Pancreas (tissue), 10 donors: Measurements from ENCODE around the gene ACTG1. TPM values are rescaled to one million over a fixed set of nuclear protein-coding genes. Genes with fewer than 3 reads are reported as not detected.

Source experiments
- ATAC-seq, 4 donors: fragments of 200-7000 bp; cut with Tn5 transposase; one replicate each; pipeline versions ENCODE4 v1.8.0 to v1.9.1; 2020; ENCODE audit warnings: mild to moderate bottlenecking in 4 of 4, moderate library complexity in 4 of 4
- DNase-seq, 6 donors: peaks; one replicate each; pipeline ENCODE4 v3.0.0-alpha.2; 2020
- FAIRE-seq: peaks from 2 replicates; lab custom pipeline; 2012; peaks lifted over from hg19 to GRCh38; lab: Jason Lieb, UNC
- H3K27ac ChIP-seq, 4 donors: fragments of 200-600 bp; sonication (generic); 1 replicate in 3 of 4; 2 replicates in 1 of 4; pipeline versions ENCODE4 v1.5.0 to v1.8.0; 2020
- H3K27me3 ChIP-seq, 4 donors: fragments of 200-600 bp; one replicate each; pipeline ENCODE4 v1.8.0; 2021
- H3K36me3 ChIP-seq, 3 donors: fragments of 200-600 bp; sonication (generic) in 1 of 3; one replicate each; pipeline versions ENCODE4 v1.5.0 to v1.8.0; 2020 to 2021
- H3K4me1 ChIP-seq, 3 donors: fragments of 200-600 bp; one replicate each; pipeline ENCODE4 v1.8.0; 2021
- H3K4me3 ChIP-seq, 4 donors: fragments of 200-600 bp; sonication (generic) in 2 of 4; one replicate each; pipeline versions ENCODE4 v1.5.0 to v1.8.0; 2020 to 2021
- H3K9me3 ChIP-seq, 4 donors: fragments of 200-600 bp; one replicate each; pipeline ENCODE4 v1.8.0; 2021
- CTCF ChIP-seq, 4 donors: fragments of 200-600 bp; sonication (generic) in 3 of 4; IDR thresholded peaks; one replicate each; pipeline versions ENCODE4 v1.5.0 to v1.8.0; 2021; ENCODE audit warnings: antibody characterized with exemption in 4 of 4
- WGBS, 2 donors: extraction: QIAGEN DNeasy Blood & Tissue Kit; methylation state at CpG; one replicate each; pipeline ENCODE4 v1.1.7; 2013; 5-methylcytosine and 5-hydroxymethylcytosine counted together
- intact Hi-C, 3 donors: fragments of 100-400 bp; cut with DNase I; formaldehyde crosslinking; loops; one replicate each; pipeline versions ENCODE4 v1.11.1 to v1.14.2; 2022
- polyA plus RNA-seq, 2 donors: library from polyadenylated mRNA; stranded (reverse); fragments of 200-250 nt; gene quantifications; one replicate each; pipeline ENCODE4 v1.2.3, GENCODE V29; 2013
- total RNA-seq, 6 donors: library from RNA; stranded (reverse); fragmentation: NEBNext Ultra II Directional in 4 of 6; extraction: Animal tissue kit (Norgen Biotek cat#: 25700) in 4 of 6; gene quantifications; one replicate each; pipeline versions ENCODE4 v1.2.1 to v1.2.4, GENCODE V29; 2021 to 2023
- donor health status: healthy with polysubstance abuse.
- donor health status: DM: no; HTN: no; CAD: no; lungs with moderate emphysema.
- donor health status: DM: no; HTN: no; CAD: no.
- donor health status: control.
- donor health status: control.
- donor health status: Bipolar disorder and iron deficiency.
- donor health status: DM: yes; HTN: yes; CAD: no.
- donor health status: DM: no; HTN: no; CAD: no.
- donor health status: DM: no; HTN: no; CAD: no.
- donor health status: DM: yes; HTN: yes; CAD: no.

The ACTG1 gene
- total and polyA plus RNA-seq, 8 donors, result 889 to 2,872 (median 1,674) TPM

DNA sequence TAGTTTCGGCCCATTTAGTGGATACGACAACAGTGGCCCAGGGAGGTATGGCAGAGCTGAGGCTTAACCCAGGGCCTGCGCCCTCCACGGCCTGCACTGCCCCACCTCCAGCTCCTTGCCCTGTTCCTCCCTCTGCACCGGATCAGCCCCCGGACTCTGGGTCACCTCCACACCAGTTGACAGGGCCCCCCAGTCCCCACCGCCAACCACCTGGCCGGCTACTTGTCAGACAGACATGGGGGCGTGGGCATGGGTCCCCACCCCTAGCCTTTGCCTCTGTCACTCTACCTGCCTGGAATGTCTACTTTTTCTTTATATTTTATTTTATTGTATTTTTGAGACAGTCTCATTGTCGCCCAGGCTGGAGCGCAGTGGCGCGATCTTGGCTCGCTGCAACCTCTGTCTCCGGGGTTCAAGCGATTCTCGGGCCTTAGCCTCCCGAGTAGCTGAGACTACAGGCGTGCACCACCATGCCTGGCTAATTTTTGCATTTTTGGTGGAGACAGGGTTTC, 3.0 kb upstream of the ACTG1 start:
- intact Hi-C loops, result no loop called here
- WGBS, 2 donors, result 72 to 73% methylated on average over 19 of the region's 19 CpGs
- Histone ChIP-seq H3K27ac (peak overlapping the region; percentile 97 to 100 (median 100)), H3K9me3 (no peaks in the 10 kb centered on the region), H3K4me3 (peak overlapping the region; percentile 39 to 97 (median 73)), H3K4me1 (peaks cover 6 to 32% (median 15%) of the 10 kb centered on the region in 3 donors), H3K27me3 (no peaks in the 10 kb centered on the region), H3K36me3 (peaks cover 3 to 13% (median 11%) of the 10 kb centered on the region in 3 donors)
- DNase-seq (peak in 4 of 6 donors; percentile 47 to 85 (median 64)), FAIRE-seq (no peak), ATAC-seq (no peak)
- TF ChIP-seq CTCF (IDR thresholded peaks at IDR 0.05), result no peak

DNA sequence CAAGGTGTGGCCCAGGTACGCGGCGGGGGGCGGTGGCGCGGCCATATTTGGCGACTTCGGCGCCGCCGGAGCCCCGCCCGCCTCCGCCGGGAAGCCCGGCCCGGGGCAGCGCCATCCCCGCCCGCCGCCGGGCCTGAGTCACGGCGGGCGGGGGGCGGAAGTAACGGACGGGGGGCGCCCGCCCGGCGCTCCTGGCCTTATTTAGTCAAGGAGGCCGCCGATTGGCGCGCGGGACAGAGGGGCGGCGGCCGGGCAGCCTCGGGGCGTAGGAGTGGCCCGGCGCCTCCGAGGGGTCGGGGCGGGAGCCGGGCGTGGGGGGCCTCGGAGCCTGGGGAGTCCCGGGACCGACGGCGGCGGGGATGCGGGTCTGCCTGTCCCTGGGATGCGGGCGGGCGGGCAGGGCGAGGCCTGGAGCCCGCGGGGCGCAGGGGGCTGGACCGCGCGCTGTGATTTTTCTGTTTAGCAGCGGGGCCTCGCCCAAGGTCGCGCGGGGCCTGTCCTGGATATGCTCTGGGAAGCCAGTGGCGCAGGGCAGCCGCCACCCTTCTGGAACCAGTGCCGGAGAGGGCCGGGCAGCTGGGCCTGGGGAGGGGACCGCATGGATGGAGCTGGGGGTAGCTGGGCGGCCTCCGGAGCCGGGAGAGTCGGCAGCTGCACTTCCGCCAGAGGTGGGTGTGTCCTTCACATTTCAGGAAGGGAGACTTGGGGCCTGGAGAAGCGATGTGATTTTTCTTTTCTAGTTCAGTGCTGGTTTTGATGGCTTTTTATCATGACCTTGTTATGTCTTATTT, 2.3 kb upstream of the ACTG1 start:
- Histone ChIP-seq H3K36me3 (peaks cover 9 to 20% (median 18%) of the 10 kb centered on the region in 3 donors), H3K4me3 (peak overlapping the region; percentile 39 to 97 (median 73)), H3K4me1 (peaks cover 6 to 27% (median 14%) of the 10 kb centered on the region in 3 donors), H3K27me3 (no peaks in the 10 kb centered on the region), H3K9me3 (no peaks in the 10 kb centered on the region), H3K27ac (peak overlapping the region; percentile 97 to 100 (median 100))
- no peak for TF ChIP-seq CTCF (IDR thresholded peaks at IDR 0.05)
- peak; percentile 15 to 39 (median 28) for ATAC-seq
- DNase-seq, result peak; percentile 76 to 91 (median 83)
- WGBS, 2 donors, result 1% methylated on average over 69 to 82 of the region's 82 CpGs
- intact Hi-C loops, result no loop called here
- FAIRE-seq, result no peak

DNA sequence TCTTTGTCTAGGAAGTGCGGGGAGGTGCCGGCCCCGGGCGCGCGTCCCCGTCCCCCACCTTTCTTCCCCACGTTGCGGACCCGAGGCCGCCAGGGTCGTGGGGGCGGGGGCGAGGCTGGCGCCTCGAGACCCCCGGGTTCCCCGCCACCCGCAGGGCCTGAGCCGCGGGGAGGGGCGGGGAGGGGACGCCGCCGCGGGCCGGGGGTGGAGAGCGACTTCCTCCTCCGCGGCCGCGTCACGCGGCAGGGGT, 1.8 kb upstream of the ACTG1 start:
- H3K27ac ChIP-seq, result peak overlapping the region; percentile 97 to 100 (median 100)
- peak overlapping the region; percentile 39 to 97 (median 73) for H3K4me3 ChIP-seq
- 0 to 1% methylated on average over 11 to 34 of the region's 34 CpGs for WGBS, 2 donors
- H3K4me1 ChIP-seq, result peaks cover 6 to 24% (median 9%) of the 10 kb centered on the region in 3 donors
- FAIRE-seq, result no peak
- no peak for TF ChIP-seq CTCF (IDR thresholded peaks at IDR 0.05)
- H3K9me3 ChIP-seq, result no peaks in the 10 kb centered on the region
- no peak for ATAC-seq
- peaks cover 9 to 21% (median 18%) of the 10 kb centered on the region in 3 donors for H3K36me3 ChIP-seq
- H3K27me3 ChIP-seq, result no peaks in the 10 kb centered on the region
- intact Hi-C loops, result no loop called here
- DNase-seq, result no peak

DNA sequence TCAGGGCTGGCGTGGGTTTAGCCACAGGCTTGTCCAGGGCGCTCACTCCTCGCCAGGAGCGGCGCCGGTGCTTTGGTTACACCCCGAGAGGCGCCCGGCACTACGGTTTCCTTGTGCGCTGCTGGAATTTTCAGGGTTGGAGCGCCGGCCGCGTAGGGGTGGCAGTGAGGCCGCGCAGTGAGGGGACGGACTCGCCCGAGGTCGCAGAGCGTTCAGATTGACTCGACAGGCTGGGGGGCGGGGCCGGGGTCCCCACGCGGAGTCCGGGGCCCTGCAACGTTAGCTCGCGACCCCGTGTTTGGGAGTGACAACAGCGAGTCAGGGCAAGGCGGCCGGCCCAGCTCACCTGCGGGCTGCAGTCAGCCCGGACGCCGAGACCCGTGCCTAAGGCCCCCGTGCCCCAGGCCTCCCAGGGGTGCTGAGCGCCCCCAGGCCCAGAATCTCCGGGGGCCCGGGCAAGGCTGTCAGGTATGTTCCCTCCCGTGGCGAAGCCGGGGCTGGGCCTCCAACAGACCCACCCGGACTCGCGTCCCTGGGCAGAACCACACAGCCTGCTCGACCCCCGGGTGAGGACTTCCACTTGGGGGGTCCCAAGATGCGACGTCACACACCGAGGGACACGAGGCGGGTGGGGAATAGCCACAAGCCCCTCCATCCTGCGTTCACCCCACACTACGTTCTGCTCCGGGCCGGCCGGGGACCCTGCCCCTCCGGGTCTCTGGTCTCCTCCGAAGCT, 1.3 kb upstream of the ACTG1 start:
- peak; percentile 22 to 39 (median 38) for ATAC-seq
- H3K36me3 ChIP-seq, result peaks cover 9 to 21% (median 18%) of the 10 kb centered on the region in 3 donors
- intact Hi-C loops, result no loop called here
- no peak for FAIRE-seq
- WGBS, 2 donors, result 1 to 3% methylated on average over 47 to 64 of the region's 64 CpGs
- no peaks in the 10 kb centered on the region for H3K27me3 ChIP-seq
- no peaks in the 10 kb centered on the region for H3K9me3 ChIP-seq
- peak overlapping the region; percentile 97 to 100 (median 100) for H3K27ac ChIP-seq
- DNase-seq, result peak; percentile 59 to 90 (median 78)
- peak overlapping the region; percentile 39 to 97 (median 76) for H3K4me3 ChIP-seq
- no peak for TF ChIP-seq CTCF (IDR thresholded peaks at IDR 0.05)
- peaks cover 6 to 28% (median 9%) of the 10 kb centered on the region in 3 donors for H3K4me1 ChIP-seq
